ENCODE measurements around the gene CRIM1. TPM values are rescaled to one million over a fixed set of nuclear protein-coding genes. Genes with fewer than 3 reads are reported as not detected.
A peak's percentile ranks its signal among the peaks of the same experiment; 100 is the strongest.

CRIM1 gene
- total RNA-seq, 6 experiments from 2014 or later = 731 to 946 (median 839) TPM

GRCh38 chr2:36481709-36482108 lies 126.1 kb downstream of the CRIM1 start:
- peak overlapping the region; percentile 96 for H3K27ac Mint-ChIP-seq
- peak overlapping the region; percentile 44 for H3K4me3 Mint-ChIP-seq
- peaks cover 77% of the 10 kb centered on the region for H3K27me3 Mint-ChIP-seq (ENCODE audit: insufficient read depth)
- DNase-seq = no peak
- no peak for TF ChIP-seq CTCF (IDR thresholded peaks at IDR 0.05)
- H3K9me3 Mint-ChIP-seq = peaks cover 32% of the 10 kb centered on the region
- H3K36me3 Mint-ChIP-seq (ENCODE audit: low read depth) = peaks cover 79% of the 10 kb centered on the region
- peaks cover 100% of the 10 kb centered on the region for H3K4me1 Mint-ChIP-seq (ENCODE audit: low read depth)

- no peak for TF ChIP-seq CTCF (IDR thresholded peaks at IDR 0.05)
- peaks cover 100% of the 10 kb centered on the region for H3K4me1 Mint-ChIP-seq (ENCODE audit: low read depth)
- H3K36me3 Mint-ChIP-seq (ENCODE audit: low read depth) = peaks cover 78% of the 10 kb centered on the region
- peak overlapping the region; percentile 73 for H3K4me3 Mint-ChIP-seq
- peak overlapping the region; percentile 96 for H3K27ac Mint-ChIP-seq
- peaks cover 73% of the 10 kb centered on the region for H3K27me3 Mint-ChIP-seq (ENCODE audit: insufficient read depth)
- peaks cover 22% of the 10 kb centered on the region for H3K9me3 Mint-ChIP-seq
- peak; percentile 87 for DNase-seq
These were observed 127.1 kb downstream of the CRIM1 start for GRCh38 chr2:36482576-36483214.

GRCh38 chr2:36483290-36483689 lies 127.7 kb downstream of the CRIM1 start:
- TF ChIP-seq CTCF (IDR thresholded peaks at IDR 0.05) = no peak
- DNase-seq = no peak
- Mint-ChIP-seq H3K9me3 (peaks cover 16% of the 10 kb centered on the region), H3K36me3 (ENCODE audit: low read depth) (peaks cover 78% of the 10 kb centered on the region), H3K27me3 (ENCODE audit: insufficient read depth) (peaks cover 68% of the 10 kb centered on the region), H3K4me1 (ENCODE audit: low read depth) (peaks cover 100% of the 10 kb centered on the region), H3K27ac (peak overlapping the region; percentile 96), H3K4me3 (peak overlapping the region; percentile 73)

DNA sequence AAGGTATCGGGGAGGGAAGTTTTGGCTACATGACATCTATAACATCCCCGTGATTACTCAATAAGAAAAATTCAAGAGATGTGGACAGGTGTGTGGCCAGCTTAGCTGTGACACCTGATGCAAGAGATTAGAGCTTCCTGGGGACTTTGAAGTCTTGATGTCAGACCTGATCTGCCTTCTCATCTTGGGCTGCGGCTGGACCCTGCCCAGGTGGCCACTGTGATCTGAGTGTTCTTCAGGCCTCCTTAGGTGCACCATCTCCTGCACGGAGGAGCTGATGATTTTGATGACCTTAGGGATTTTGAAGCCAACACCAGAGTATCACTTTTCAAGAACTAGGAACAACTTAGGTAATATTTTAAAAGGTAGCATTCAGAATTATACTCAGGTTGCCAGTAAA lies 128.9 kb downstream of the CRIM1 start:
- H3K4me3 Mint-ChIP-seq = peak overlapping the region; percentile 73
- DNase-seq = no peak
- peaks cover 78% of the 10 kb centered on the region for H3K36me3 Mint-ChIP-seq (ENCODE audit: low read depth)
- peaks cover 100% of the 10 kb centered on the region for H3K4me1 Mint-ChIP-seq (ENCODE audit: low read depth)
- H3K27ac Mint-ChIP-seq = peak overlapping the region; percentile 96
- H3K9me3 Mint-ChIP-seq = peaks cover 12% of the 10 kb centered on the region; the same call in 1 of the 2 replicates
- TF ChIP-seq CTCF (IDR thresholded peaks at IDR 0.05) = no peak
- peaks cover 67% of the 10 kb centered on the region for H3K27me3 Mint-ChIP-seq (ENCODE audit: insufficient read depth)

DNA sequence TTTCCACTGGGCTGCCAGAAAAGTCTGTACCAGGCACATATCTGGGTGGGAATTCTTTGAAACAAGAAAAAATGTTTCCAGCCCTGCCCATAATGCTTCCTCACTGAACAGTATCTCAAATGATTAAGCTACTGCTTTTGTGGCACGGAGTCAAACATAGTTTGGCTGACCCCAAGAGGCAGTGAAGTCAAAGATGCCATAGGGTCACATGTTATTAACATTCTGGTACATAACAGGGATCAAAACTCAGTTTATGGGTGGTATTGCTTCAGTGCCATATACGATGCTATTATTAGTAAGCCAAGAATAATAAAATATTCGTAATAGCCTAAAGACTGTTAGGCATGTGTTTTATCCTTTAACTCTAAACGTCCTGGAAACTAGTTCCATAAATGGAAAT lies 129.9 kb downstream of the CRIM1 start:
- H3K4me3 Mint-ChIP-seq = peak overlapping the region; percentile 73
- H3K36me3 Mint-ChIP-seq (ENCODE audit: low read depth) = peaks cover 78% of the 10 kb centered on the region
- H3K4me1 Mint-ChIP-seq (ENCODE audit: low read depth) = peaks cover 100% of the 10 kb centered on the region
- H3K27ac Mint-ChIP-seq = peak overlapping the region; percentile 96
- H3K9me3 Mint-ChIP-seq = peaks cover 9% of the 10 kb centered on the region; the same call in 1 of the 2 replicates
- no peak for TF ChIP-seq CTCF (IDR thresholded peaks at IDR 0.05)
- peaks cover 60% of the 10 kb centered on the region for H3K27me3 Mint-ChIP-seq (ENCODE audit: insufficient read depth)
- DNase-seq = peak; percentile 89

All from HFFc6 (cell line).